Activated CD8-positive, alpha-beta memory T cell treated with anti-CD3 and anti-CD28 coated beads, Interleukin-2, amount 10 ng/mL, durations not matched to agents 7 days and 5 days (primary cell): Measurements from ENCODE around the gene UBL4B. TPM values are rescaled to one million over a fixed set of nuclear protein-coding genes. Genes with fewer than 3 reads are reported as not detected.
A peak's percentile ranks its signal among the peaks of the same experiment; 100 is the strongest.

Experiments used
- ATAC-seq: fragments of 150-1000 bp; cut with Tn5 transposase; one replicate; pipeline ENCODE4 v1.10.0; 2021; ENCODE audit warnings: moderate library complexity
- CTCF ChIA-PET: fragments of 350-600 bp; sonication (Branson Sonifier 250); formaldehyde crosslinking; loops from one replicate; lab custom pipeline; 2021; ENCODE audit warnings: antibody characterized with exemption; lab: Charles Lee
- DNase-seq: peaks from one replicate; pipeline ENCODE4 v3.0.0-alpha.2; 2020
- H3K27ac Mint-ChIP-seq: one replicate; pipeline ENCODE4 v1.8.0; 2021; ENCODE audit warnings: mild to moderate bottlenecking, mixed read lengths
- H3K27me3 Mint-ChIP-seq: one replicate; pipeline ENCODE4 v1.8.0; 2021; ENCODE audit warnings: mixed read lengths
- H3K36me3 Mint-ChIP-seq: one replicate; pipeline ENCODE4 v1.8.0; 2021; ENCODE audit warnings: mild to moderate bottlenecking, mixed read lengths
- H3K4me1 Mint-ChIP-seq: one replicate; pipeline ENCODE4 v1.8.0; 2021; ENCODE audit warnings: mixed read lengths
- H3K4me3 Mint-ChIP-seq: one replicate; pipeline ENCODE4 v1.8.0; 2021; ENCODE audit warnings: mild to moderate bottlenecking, moderate library complexity, mixed read lengths
- H3K9me3 Mint-ChIP-seq: one replicate; pipeline ENCODE4 v1.8.0; 2022; ENCODE audit warnings: low read depth, mixed read lengths
- total RNA-seq, 2 experiments: library from RNA; stranded (reverse); gene quantifications; one replicate each; pipeline ENCODE4 v1.2.3, GENCODE V29; 2021

UBL4B gene
- total RNA-seq, 2 experiments from 2014 or later = not detected

- H3K4me1 Mint-ChIP-seq = peaks cover 4% of the 10 kb centered on the region
These were observed 43.8 kb downstream of the UBL4B start for GRCh38 chr1:110155878-110156522.

DNA sequence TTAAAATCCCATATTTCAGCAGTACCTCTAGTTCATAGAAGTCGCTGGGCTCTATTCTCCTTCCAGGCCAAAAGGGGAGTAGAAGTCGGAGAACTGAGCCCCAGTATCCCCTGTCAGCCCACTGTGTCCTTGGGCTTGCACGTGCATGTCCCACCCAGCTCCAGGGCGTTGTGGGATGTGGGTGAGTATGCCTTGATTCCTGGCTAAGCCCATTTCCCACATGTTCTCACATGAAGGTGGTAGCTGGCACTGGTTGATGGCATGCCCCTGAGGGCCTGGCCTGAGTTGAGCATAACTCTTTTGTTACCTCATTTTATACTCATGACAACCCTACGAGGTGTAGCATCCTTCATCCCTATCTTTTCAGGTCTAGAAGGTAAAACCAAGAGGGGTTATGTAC lies 46.0 kb downstream of the UBL4B start:
- DNase-seq (no peak), ATAC-seq (no peak)
- peaks cover 45% of the 10 kb centered on the region for H3K27me3 Mint-ChIP-seq
- H3K4me1 Mint-ChIP-seq = peaks cover 4% of the 10 kb centered on the region
- no peak overlapping the region for H3K4me3 Mint-ChIP-seq
- CTCF ChIA-PET = no interaction called here
- H3K27ac Mint-ChIP-seq = no peak overlapping the region
- no peaks in the 10 kb centered on the region for H3K36me3 Mint-ChIP-seq
- H3K9me3 Mint-ChIP-seq = no peaks in the 10 kb centered on the region

More at GRCh38 chr1:110155878-110156522, 43.8 kb downstream of the UBL4B start:
- no peaks in the 10 kb centered on the region for H3K36me3 Mint-ChIP-seq
- DNase-seq (peak; percentile 67), ATAC-seq (no peak)
- H3K27me3 Mint-ChIP-seq = peaks cover 66% of the 10 kb centered on the region
- no peak overlapping the region for H3K4me3 Mint-ChIP-seq
- no peaks in the 10 kb centered on the region for H3K9me3 Mint-ChIP-seq
- H3K27ac Mint-ChIP-seq = no peak overlapping the region
- CTCF ChIA-PET = interaction anchor here (0.9 to 1.3 kb wide), 2 partner anchors 40 to 340 kb away, joined by 3 read pairs; no protein-coding TSS in a partner anchor

DNA sequence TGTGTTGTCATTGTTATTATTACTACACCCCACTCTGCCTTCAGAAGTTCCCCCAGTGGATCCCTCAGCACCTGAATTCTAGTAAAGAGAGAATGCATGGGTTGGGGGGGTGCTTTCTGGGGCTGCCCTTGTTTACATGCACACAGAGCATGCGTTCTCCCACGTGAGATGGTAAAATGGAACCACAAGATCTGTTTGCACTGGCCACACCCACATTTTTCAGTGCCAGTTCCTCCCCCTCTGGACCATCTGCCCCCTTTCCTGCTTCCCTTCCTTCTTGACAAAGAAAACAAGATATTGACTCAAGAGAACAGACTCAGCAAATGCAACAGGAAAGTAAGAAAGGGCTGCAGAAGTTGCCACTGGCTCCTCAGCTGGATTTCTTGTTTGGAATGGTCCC lies 46.9 kb downstream of the UBL4B start:
- ATAC-seq = no peak
- no peak for DNase-seq
- Mint-ChIP-seq H3K27me3 (peaks cover 39% of the 10 kb centered on the region), H3K4me1 (peaks cover 4% of the 10 kb centered on the region), H3K27ac (no peak overlapping the region), H3K4me3 (no peak overlapping the region), H3K9me3 (no peaks in the 10 kb centered on the region), H3K36me3 (no peaks in the 10 kb centered on the region)
- CTCF ChIA-PET = no interaction called here

DNA sequence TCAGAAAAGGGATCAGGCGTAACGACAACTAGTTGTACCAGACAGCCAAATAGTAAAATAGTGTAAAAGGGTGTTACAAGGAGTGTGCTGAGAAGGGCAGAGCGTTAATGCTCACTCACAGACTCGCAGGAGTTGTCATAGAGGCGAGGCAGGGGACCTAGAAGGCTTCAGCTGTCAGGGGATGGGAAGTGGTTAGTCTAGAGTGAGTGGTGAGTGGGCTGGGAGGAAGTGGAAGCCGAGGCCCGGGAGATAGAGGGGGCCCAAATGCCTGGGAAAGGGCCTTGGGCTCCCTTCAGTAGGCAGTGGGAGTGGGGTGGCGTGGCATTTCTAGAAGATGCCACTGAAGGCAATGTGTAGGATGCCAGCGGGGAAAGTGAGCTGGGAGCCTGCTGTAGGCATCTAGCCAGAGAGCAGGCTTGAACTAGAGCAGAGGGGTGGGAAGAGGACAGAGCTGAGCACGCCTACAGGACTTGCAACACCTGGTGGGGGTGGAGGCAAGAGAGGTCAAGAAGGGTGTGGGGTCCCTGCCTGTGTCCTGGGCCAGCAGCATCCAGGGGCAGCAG lies 48.4 kb downstream of the UBL4B start:
- no peak overlapping the region for H3K4me3 Mint-ChIP-seq
- no peak overlapping the region for H3K27ac Mint-ChIP-seq
- no peaks in the 10 kb centered on the region for H3K9me3 Mint-ChIP-seq
- H3K4me1 Mint-ChIP-seq = peaks cover 4% of the 10 kb centered on the region
- ATAC-seq = no peak
- no peaks in the 10 kb centered on the region for H3K36me3 Mint-ChIP-seq
- H3K27me3 Mint-ChIP-seq = peaks cover 29% of the 10 kb centered on the region
- no peak for DNase-seq
- CTCF ChIA-PET = no interaction called here

DNA sequence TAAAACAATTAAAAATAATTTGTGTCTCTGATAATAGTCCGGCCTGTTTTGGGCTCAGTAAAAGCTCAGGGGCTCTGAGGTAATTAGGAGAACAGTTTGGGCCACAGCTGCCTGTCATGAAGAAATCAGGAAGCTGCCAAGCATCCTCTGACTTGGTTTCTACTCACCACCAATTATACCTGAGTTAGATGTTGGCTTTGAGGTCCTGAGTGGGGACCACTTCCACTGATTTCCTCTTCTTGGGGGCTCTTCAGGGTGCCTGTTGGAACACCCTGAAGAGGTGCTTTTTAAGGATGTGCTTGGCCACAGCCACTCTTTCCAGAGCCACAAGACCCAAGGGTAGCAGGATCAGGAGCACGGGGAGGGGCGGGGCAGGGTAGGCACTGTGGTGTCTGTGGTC lies 48.9 kb downstream of the UBL4B start:
- Mint-ChIP-seq H3K4me1 (peaks cover 4% of the 10 kb centered on the region), H3K27me3 (peaks cover 28% of the 10 kb centered on the region), H3K36me3 (no peaks in the 10 kb centered on the region), H3K4me3 (no peak overlapping the region), H3K9me3 (no peaks in the 10 kb centered on the region), H3K27ac (no peak overlapping the region)
- CTCF ChIA-PET = interaction anchor here (1.2 kb wide), 1 partner anchor 73 kb away, joined by 4 read pairs; no protein-coding TSS in a partner anchor
- DNase-seq = no peak
- no peak for ATAC-seq

DNA sequence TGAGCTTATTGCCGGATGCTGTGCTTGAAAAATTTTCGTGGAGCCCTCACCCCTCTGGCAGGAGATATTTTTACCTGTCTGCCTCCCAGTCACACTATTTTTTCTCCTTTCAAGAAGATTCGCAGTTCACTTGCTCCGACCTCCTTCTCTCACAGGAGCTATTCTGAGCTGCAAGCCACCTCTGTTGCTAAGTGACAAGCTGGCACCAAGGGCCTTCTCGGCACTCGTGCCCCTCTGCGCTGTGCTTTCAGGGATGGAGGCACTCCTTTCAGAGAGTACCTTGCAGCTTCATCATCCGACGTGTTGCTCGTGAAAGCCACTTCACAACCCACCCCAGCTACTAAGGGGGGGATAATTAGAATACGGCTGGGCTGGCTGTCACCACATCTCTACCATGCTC lies 49.6 kb downstream of the UBL4B start:
- no peak for DNase-seq
- Mint-ChIP-seq H3K36me3 (no peaks in the 10 kb centered on the region), H3K4me3 (no peak overlapping the region), H3K27ac (no peak overlapping the region), H3K4me1 (peaks cover 4% of the 10 kb centered on the region), H3K9me3 (no peaks in the 10 kb centered on the region), H3K27me3 (peaks cover 21% of the 10 kb centered on the region)
- CTCF ChIA-PET = interaction anchor here (1.2 to 2.0 kb wide), 2 partner anchors 74 to 334 kb away, joined by 4 to 6 read pairs; no protein-coding TSS in a partner anchor
- ATAC-seq = no peak

Other genes with a start within 250 kb of the UBL4B start
- 100 to 1,000 TPM in 1 of 2 experiments, 10 to 100 TPM in 1; 77.6 to 143 TPM for gene CSF1, start 201.6 kb upstream of the UBL4B start, total RNA-seq
- 10 to 100 TPM; 67.6 to 70.0 TPM for gene AHCYL1, start 127.7 kb upstream of the UBL4B start, total RNA-seq
- 10 to 100 TPM; 40.4 to 40.8 TPM for gene STRIP1, start 77.8 kb upstream of the UBL4B start, total RNA-seq
- not detected for gene ALX3, start 41.8 kb upstream of the UBL4B start, total RNA-seq
- gene SLC6A17, start 38.1 kb downstream of the UBL4B start, total RNA-seq = not detected
- 1 to 10 TPM; 4.8 to 9.6 TPM for gene KCNC4, start 97.9 kb downstream of the UBL4B start, total RNA-seq
- gene RBM15, start 226.9 kb downstream of the UBL4B start, total RNA-seq = 100 to 1,000 TPM in 1 of 2 experiments, 10 to 100 TPM in 1; 76.5 to 122 TPM